ENCODE results near the gene MRPL19. TPM values are rescaled to one million over a fixed set of nuclear protein-coding genes. Genes with fewer than 3 reads are reported as not detected.

The MRPL19 gene
- total RNA-seq, 2 donors from 2014 or later: 34.1 to 47.5 TPM

- intact Hi-C loops (cut with DNase I): no loop called here
These were observed 40.6 kb upstream of the MRPL19 start for GRCh38 chr2:75605770-75606529.

GRCh38 chr2:75606761-75607399 is 39.7 kb upstream of the MRPL19 start:
- no peaks in the 10 kb centered on the region for H3K9me3 ChIP-seq
- no peaks in the 10 kb centered on the region for H3K36me3 ChIP-seq
- intact Hi-C loops (cut with DNase I): no loop called here
- no peak for TF ChIP-seq CTCF (IDR thresholded peaks at IDR 0.05)
- no peak for TF ChIP-seq POLR2A (IDR thresholded peaks at IDR 0.05)
- no peak for TF ChIP-seq POLR2AphosphoS5 (IDR thresholded peaks at IDR 0.05)
- WGBS: 75% methylated on average over 8 of the region's 8 CpGs
- no peak for DNase-seq (ENCODE audit: low spot score)
- no peak overlapping the region for H3K27ac ChIP-seq
- no peaks in the 10 kb centered on the region for H3K4me1 ChIP-seq (replicated peaks)
- H3K27me3 ChIP-seq (replicated peaks; ENCODE audit: insufficient read depth): peaks cover 4% of the 10 kb centered on the region
- no peak overlapping the region for H3K4me3 ChIP-seq

More at GRCh38 chr2:75605770-75606529, 40.6 kb upstream of the MRPL19 start:
- WGBS: 49% methylated on average over 6 of the region's 6 CpGs
- Histone ChIP-seq H3K4me3 (no peak overlapping the region), H3K27ac (no peak overlapping the region), H3K27me3 (replicated peaks; ENCODE audit: insufficient read depth) (peaks cover 4% of the 10 kb centered on the region), H3K4me1 (replicated peaks) (no peaks in the 10 kb centered on the region), H3K36me3 (no peaks in the 10 kb centered on the region), H3K9me3 (no peaks in the 10 kb centered on the region)
- TF ChIP-seq POLR2A (IDR thresholded peaks at IDR 0.05) (no peak), POLR2AphosphoS5 (IDR thresholded peaks at IDR 0.05) (no peak), CTCF (IDR thresholded peaks at IDR 0.05) (no peak)
- DNase-seq (ENCODE audit: low spot score): no peak

- no peaks in the 10 kb centered on the region for H3K9me3 ChIP-seq
- H3K27me3 ChIP-seq (replicated peaks; ENCODE audit: insufficient read depth): peaks cover 4% of the 10 kb centered on the region
- H3K4me1 ChIP-seq (replicated peaks): no peaks in the 10 kb centered on the region
- H3K4me3 ChIP-seq: no peak overlapping the region
- intact Hi-C loops (cut with DNase I): no loop called here
- no peak overlapping the region for H3K27ac ChIP-seq
- 86% methylated on average over 3 of the region's 3 CpGs for WGBS
- no peak for TF ChIP-seq POLR2A (IDR thresholded peaks at IDR 0.05)
- TF ChIP-seq CTCF (IDR thresholded peaks at IDR 0.05): no peak
- TF ChIP-seq POLR2AphosphoS5 (IDR thresholded peaks at IDR 0.05): no peak
- H3K36me3 ChIP-seq: no peaks in the 10 kb centered on the region
- no peak for DNase-seq (ENCODE audit: low spot score)
These were observed 39.2 kb upstream of the MRPL19 start for GRCh38 chr2:75607400-75607798.

GRCh38 chr2:75607988-75608683 is 38.4 kb upstream of the MRPL19 start:
- H3K36me3 ChIP-seq: no peaks in the 10 kb centered on the region
- no peak overlapping the region for H3K4me3 ChIP-seq
- no peak overlapping the region for H3K27ac ChIP-seq
- no peaks in the 10 kb centered on the region for H3K9me3 ChIP-seq
- DNase-seq (ENCODE audit: low spot score): no peak
- TF ChIP-seq POLR2A (IDR thresholded peaks at IDR 0.05) (no peak), POLR2AphosphoS5 (IDR thresholded peaks at IDR 0.05) (no peak), CTCF (IDR thresholded peaks at IDR 0.05) (no peak)
- peaks cover 4% of the 10 kb centered on the region for H3K27me3 ChIP-seq (replicated peaks; ENCODE audit: insufficient read depth)
- intact Hi-C loops (cut with DNase I): no loop called here
- 68% methylated on average over 7 of the region's 7 CpGs for WGBS
- H3K4me1 ChIP-seq (replicated peaks): no peaks in the 10 kb centered on the region
